ENCODE results near the gene AGBL1.

DNA sequence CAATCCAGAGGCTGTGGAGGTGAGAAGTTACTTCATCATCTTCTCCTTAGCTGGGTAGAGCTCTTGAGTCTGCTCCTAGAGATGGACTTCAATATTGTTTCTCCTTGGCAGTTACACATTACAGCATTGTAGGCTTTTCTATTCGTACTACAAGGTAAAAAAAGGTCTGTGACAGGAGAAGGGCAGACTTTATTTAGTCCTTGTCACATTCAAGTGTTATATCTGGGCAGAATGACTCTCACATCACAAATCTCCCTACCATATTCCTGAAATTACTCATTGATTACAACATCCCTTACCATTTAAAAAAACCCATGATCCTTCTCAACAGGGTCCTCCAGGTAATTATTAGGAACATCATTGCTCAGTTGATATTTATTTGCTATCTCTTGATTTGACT, 75.0 kb downstream of the AGBL1 start:
- TF ChIP-seq POLR2A (IDR thresholded peaks at IDR 0.05; ENCODE audit: low read depth, low read length) = no peak
- no peak for TF ChIP-seq TAF1 (IDR thresholded peaks at IDR 0.05; ENCODE audit: borderline replicate concordance, low read depth, low read length)
- TF ChIP-seq POLR2AphosphoS5 (IDR thresholded peaks at IDR 0.05; ENCODE audit: low read depth, low read length) = no peak

Measured in GM12892 (cell line).